KMS-11 (cell line): ENCODE results near the gene IGSF9.

Experiments used
- H2AFZ ChIP-seq: fragments of 200-600 bp; sonication (generic); 2 replicates; pipeline ENCODE4 v1.6.1; 2016; ENCODE audit warnings: antibody characterized with exemption, mixed run types, low read depth
- H3K27ac ChIP-seq: fragments of 200-600 bp; sonication (generic); 2 replicates; pipeline ENCODE4 v1.6.1; 2016; ENCODE audit warnings: mild to moderate bottlenecking, mixed run types
- H3K27me3 ChIP-seq: fragments of 200-600 bp; sonication (generic); 2 replicates; pipeline ENCODE4 v1.6.1; 2017; ENCODE audit warnings: mild to moderate bottlenecking, low read depth, mixed run types, moderate library complexity; ENCODE audit not compliant: insufficient read depth
- H3K36me3 ChIP-seq: fragments of 200-600 bp; sonication (generic); 2 replicates; pipeline ENCODE4 v1.6.1; 2017; ENCODE audit warnings: mild to moderate bottlenecking, mixed run types; ENCODE audit not compliant: insufficient read depth
- H3K4me1 ChIP-seq: fragments of 200-600 bp; sonication (generic); 2 replicates; pipeline ENCODE4 v1.6.1; 2016; ENCODE audit warnings: mild to moderate bottlenecking, low read depth, mixed run types; ENCODE audit not compliant: poor library complexity, severe bottlenecking
- H3K4me2 ChIP-seq: fragments of 200-600 bp; sonication (generic); 2 replicates; pipeline ENCODE4 v1.7.0; 2016; ENCODE audit warnings: mild to moderate bottlenecking, mixed run types
- H3K4me3 ChIP-seq: fragments of 200-600 bp; sonication (generic); IDR thresholded peaks from 2 replicates; pipeline ENCODE4 v1.6.1; 2017; ENCODE audit warnings: low read depth, low read length, mixed read lengths; ENCODE audit not compliant: insufficient read depth
- H3K79me2 ChIP-seq: fragments of 200-600 bp; sonication (generic); 2 replicates; pipeline ENCODE4 v1.6.1; 2016; ENCODE audit warnings: low read depth, mixed run types; ENCODE audit not compliant: insufficient read depth
- H3K9ac ChIP-seq: fragments of 200-600 bp; sonication (generic); 2 replicates; pipeline ENCODE4 v1.6.1; 2016; ENCODE audit warnings: mild to moderate bottlenecking, mixed run types
- H4K20me1 ChIP-seq: fragments of 200-600 bp; sonication (generic); 2 replicates; pipeline ENCODE4 v1.6.1; 2016; ENCODE audit warnings: mild to moderate bottlenecking, mixed run types; ENCODE audit not compliant: insufficient read depth
- TF ChIP-seq, protein P1 (sequence below): fragments of 200-600 bp; sonication (generic); conservative IDR thresholded peaks from 2 replicates; pipeline ENCODE4 v1.6.1; 2017; ENCODE audit warnings: low read depth, mild to moderate bottlenecking, antibody characterized with exemption, low read length, moderate library complexity, mixed read lengths

The IGSF9 gene

DNA sequence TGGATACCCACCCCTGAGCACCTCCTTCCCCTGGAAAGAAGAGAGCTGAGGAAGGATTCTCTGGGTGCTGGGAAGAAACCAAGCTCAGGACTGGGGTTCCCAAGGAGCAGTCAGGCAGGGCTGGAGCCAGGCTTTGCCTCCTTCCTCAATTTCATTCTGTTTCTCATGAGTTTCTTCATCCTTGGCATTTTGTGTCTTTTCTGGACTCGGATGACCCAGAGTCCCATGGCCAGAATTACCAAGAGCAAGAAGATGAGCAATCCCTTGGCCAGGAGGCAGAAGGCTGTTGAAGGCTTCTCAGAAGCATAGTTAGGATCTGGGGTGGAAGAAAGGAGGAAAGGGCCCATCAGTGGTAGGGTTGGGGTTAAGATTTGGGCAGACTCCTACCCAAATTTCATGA lies 6.1 kb upstream of the IGSF9 start:
- no peak overlapping the region for H3K9ac ChIP-seq
- no peaks in the 10 kb centered on the region for H4K20me1 ChIP-seq
- H3K27ac ChIP-seq: no peak overlapping the region
- no peaks in the 10 kb centered on the region for H3K79me2 ChIP-seq
- no peaks in the 10 kb centered on the region for H3K4me1 ChIP-seq
- peaks cover 4% of the 10 kb centered on the region; the same call in 1 of the 2 replicates for H3K27me3 ChIP-seq
- no peak overlapping the region for H3K4me2 ChIP-seq
- no peak overlapping the region for H2AFZ ChIP-seq
- TF ChIP-seq, protein P1, sequence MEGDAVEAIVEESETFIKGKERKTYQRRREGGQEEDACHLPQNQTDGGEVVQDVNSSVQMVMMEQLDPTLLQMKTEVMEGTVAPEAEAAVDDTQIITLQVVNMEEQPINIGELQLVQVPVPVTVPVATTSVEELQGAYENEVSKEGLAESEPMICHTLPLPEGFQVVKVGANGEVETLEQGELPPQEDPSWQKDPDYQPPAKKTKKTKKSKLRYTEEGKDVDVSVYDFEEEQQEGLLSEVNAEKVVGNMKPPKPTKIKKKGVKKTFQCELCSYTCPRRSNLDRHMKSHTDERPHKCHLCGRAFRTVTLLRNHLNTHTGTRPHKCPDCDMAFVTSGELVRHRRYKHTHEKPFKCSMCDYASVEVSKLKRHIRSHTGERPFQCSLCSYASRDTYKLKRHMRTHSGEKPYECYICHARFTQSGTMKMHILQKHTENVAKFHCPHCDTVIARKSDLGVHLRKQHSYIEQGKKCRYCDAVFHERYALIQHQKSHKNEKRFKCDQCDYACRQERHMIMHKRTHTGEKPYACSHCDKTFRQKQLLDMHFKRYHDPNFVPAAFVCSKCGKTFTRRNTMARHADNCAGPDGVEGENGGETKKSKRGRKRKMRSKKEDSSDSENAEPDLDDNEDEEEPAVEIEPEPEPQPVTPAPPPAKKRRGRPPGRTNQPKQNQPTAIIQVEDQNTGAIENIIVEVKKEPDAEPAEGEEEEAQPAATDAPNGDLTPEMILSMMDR: no peak
- H3K36me3 ChIP-seq: no peaks in the 10 kb centered on the region
- H3K4me3 ChIP-seq: no peak overlapping the region

DNA sequence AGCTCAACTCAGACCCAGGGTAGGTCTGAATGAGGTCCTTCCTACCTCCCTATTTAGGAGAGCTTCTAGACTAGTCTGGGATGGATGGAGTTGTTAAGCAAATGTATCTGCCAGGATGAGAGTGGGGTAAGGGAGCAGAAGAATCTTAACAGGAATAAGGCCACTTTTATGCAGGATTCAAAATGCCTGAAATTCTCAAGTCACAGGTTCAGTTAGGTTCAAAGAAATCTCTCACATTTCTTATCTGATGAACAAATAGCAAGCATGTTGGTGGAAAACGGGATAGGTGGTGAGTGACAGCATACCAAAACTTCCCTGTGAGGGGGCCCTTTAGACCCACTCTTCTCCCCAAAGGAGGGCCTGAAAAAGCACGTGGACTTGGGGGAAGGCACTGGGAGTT lies 5.6 kb upstream of the IGSF9 start:
- Histone ChIP-seq H3K4me1 (no peaks in the 10 kb centered on the region), H3K79me2 (no peaks in the 10 kb centered on the region), H2AFZ (no peak overlapping the region), H3K4me3 (no peak overlapping the region), H3K27ac (no peak overlapping the region), H3K27me3 (peaks cover 4% of the 10 kb centered on the region; the same call in 1 of the 2 replicates), H4K20me1 (no peaks in the 10 kb centered on the region), H3K9ac (no peak overlapping the region), H3K36me3 (no peaks in the 10 kb centered on the region), H3K4me2 (no peak overlapping the region)
- TF ChIP-seq, protein P1: no peak

DNA sequence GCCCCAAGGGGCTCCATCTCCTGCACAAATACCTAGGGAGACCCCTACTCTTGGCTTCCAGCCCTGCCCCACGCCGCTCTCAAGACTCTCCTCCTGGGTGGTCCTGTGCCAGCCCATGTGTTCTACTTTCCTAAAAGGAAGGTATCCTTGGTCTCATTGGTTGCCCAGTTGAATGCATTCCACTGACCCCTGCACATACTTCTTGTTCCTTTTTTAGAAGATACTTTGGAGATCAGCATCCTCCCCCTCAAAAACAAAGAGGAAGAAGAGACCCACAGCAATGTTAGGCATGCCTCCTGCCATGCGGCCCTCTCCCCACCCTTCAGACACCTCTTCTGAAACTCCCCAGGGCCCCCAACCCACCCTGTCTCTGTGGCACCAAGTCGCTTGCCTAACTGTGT lies 4.6 kb upstream of the IGSF9 start:
- H3K27me3 ChIP-seq: peaks cover 11% of the 10 kb centered on the region; the same call in 1 of the 2 replicates
- H4K20me1 ChIP-seq: no peaks in the 10 kb centered on the region
- H3K4me2 ChIP-seq: no peak overlapping the region
- H3K4me1 ChIP-seq: peaks cover 4% of the 10 kb centered on the region
- H3K4me3 ChIP-seq: no peak overlapping the region
- H3K79me2 ChIP-seq: no peaks in the 10 kb centered on the region
- no peak overlapping the region for H2AFZ ChIP-seq
- H3K9ac ChIP-seq: no peak overlapping the region
- no peaks in the 10 kb centered on the region for H3K36me3 ChIP-seq
- TF ChIP-seq, protein P1: no peak
- no peak overlapping the region for H3K27ac ChIP-seq

DNA sequence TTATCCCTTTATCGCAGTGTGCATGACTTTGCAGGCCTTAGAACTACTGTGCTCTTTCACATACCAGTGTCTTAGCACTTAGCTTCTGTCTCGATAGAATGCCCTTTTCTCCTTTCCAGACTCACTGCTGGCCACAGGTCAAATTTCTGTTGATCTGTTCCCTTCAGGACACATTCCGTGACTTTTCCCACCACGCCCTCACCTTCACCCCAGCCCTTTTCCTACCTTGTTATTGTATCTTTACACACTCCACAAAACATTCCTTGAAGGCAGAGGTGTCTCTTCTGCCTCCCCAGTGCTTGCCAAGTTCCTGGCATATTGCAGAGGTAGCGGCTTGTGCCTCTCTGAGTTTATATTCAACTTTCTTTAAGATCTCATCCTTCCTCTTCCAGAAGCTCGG lies 3.7 kb upstream of the IGSF9 start:
- Histone ChIP-seq H3K4me3 (no peak overlapping the region), H3K4me1 (peaks cover 5% of the 10 kb centered on the region), H3K36me3 (no peaks in the 10 kb centered on the region), H3K79me2 (no peaks in the 10 kb centered on the region), H3K27ac (no peak overlapping the region), H4K20me1 (no peaks in the 10 kb centered on the region), H2AFZ (no peak overlapping the region), H3K27me3 (peaks cover 16% of the 10 kb centered on the region; the same call in 1 of the 2 replicates), H3K9ac (no peak overlapping the region), H3K4me2 (no peak overlapping the region)
- TF ChIP-seq, protein P1: no peak

DNA sequence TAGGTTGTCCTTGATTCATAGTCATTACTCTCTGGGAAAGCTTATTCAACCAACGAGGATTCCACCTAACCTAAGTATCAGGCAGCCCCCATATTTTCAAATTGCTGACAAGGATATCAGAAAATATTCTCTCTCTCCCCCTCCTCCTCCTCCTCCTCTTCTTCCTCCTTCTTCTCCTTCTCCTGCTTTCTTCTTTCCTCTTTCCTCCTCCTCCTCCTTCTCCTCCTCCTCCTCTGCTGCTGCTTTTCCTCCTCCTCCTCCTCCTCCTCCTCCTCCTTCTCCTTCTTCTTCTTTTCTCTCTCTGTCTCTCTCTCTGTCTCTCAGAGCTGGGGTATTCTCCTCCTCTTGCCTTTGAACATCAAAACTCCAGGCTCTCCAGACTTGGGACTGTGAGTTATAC lies 2.5 kb upstream of the IGSF9 start:
- Histone ChIP-seq H3K9ac (no peak overlapping the region), H3K36me3 (no peaks in the 10 kb centered on the region), H3K4me3 (no peak overlapping the region), H3K79me2 (no peaks in the 10 kb centered on the region), H3K4me2 (no peak overlapping the region), H3K27me3 (peaks cover 25% of the 10 kb centered on the region; the same call in 1 of the 2 replicates), H2AFZ (no peak overlapping the region), H3K4me1 (peaks cover 5% of the 10 kb centered on the region), H3K27ac (no peak overlapping the region), H4K20me1 (no peaks in the 10 kb centered on the region)
- TF ChIP-seq, protein P1: no peak
